DMS53 treated with DMSO at 0.1 percent for 48 hours (cell line): ENCODE measurements around the gene PKN1.

Experiments
- DNase-seq: peaks from one replicate; lab custom pipeline; 2025; ENCODE audit not compliant: unreplicated experiment; lab: John Stamatoyannopoulos, UW

Gene PKN1

DNA sequence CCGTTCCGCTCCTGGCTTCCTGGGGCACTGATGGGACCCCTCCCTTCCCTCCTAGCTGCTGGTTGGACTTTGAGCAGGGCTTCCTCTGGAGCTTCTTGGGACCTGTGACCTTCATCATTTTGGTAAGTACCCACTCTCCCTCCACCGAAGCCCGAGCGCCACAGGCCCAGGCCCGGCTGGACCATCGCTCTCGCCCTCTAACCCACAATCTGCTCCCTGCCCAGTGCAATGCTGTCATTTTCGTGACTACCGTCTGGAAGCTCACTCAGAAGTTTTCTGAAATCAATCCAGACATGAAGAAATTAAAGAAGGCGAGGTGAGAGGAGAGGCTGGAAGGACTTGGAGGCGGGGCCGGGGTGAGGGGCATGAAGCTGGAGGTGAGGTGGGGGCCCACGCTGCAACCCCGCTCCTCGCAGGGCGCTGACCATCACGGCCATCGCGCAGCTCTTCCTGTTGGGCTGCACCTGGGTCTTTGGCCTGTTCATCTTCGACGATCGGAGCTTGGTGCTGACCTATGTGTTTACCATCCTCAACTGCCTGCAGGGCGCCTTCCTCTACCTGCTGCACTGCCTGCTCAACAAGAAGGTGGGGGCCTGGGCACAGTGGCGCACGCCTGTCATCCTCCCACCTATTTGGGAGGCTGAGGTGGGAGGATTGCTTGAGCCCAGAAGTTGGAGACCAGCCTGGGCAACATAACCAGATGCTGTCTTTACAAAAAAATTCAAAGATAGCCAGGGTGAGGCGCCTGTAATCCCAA, 26.3 kb upstream of the PKN1 start:
- DNase-seq, result no peak

DNA sequence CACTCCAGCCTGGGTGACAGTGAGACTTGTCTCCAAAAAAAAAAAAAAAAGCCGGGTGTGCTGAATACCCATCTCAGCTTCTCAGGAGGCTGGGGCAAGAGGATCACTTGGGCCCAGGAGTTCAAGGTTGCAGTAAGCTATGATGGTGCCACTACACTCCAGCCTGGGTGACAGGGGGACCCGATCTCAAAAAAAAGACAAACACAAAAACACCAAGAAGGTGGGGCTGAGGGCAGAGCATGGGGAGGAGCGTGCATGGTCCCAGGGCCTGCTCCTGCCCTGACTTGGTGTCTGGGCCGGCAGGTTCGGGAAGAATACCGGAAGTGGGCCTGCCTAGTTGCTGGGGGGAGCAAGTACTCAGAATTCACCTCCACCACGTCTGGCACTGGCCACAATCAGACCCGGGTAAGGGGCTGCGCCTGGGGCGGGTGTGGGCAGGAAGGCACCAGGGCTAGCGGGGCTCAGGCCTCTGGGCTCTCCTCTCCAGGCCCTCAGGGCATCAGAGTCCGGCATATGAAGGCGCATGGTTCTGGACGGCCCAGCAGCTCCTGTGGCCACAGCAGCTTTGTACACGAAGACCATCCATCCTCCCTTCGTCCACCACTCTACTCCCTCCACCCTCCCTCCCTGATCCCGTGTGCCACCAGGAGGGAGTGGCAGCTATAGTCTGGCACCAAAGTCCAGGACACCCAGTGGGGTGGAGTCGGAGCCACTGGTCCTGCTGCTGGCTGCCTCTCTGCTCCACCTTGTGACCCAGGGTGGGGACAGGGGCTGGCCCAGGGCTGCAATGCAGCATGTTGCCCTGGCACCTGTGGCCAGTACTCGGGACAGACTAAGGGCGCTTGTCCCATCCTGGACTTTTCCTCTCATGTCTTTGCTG, 25.3 kb upstream of the PKN1 start:
- DNase-seq, result no peak

GRCh38 chr19:14408491-14409145, 24.5 kb upstream of the PKN1 start:
- DNase-seq, result no peak

DNA sequence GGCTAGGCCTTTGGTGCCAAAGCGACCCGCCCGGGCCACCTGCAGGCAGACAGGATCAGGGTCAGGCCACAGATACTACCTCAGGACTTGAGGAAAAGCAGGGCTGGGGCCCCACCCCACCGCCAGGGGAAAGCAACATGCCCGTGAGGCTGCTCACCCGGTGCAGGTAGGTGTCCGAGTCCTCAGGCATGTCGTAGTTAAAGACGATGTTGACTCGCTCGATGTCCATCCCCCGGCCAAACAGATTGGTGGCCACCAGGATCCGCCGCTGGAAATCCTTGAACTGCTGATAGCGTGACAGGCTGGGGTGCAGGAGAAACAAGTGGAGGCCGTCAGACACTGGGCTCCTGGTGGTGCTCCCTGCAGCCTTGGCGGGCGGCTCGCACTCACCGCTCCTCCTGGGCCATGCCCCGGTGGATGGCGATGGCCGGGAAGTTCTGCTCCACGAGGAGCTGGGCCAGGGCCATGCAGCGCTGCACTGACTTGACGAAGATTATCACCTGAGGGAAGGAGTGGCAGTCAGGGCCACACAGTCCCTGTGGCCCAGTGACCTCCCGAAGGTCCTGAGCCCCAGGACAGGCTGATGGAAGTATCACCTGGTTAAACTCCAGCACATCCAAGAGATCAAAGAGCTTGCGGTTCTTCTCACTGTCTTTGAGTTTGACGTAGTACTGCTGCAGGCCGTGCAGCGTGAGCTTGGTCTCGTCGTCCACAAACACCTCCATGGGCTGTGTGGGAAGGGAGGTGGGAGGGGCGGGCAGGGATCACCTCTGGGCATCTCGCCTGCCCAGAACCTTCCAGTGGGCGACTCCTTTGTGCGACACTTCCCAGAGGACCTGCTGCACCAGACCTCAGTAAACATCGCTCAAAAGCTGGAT, 23.7 kb upstream of the PKN1 start:
- DNase-seq, result no peak

DNA sequence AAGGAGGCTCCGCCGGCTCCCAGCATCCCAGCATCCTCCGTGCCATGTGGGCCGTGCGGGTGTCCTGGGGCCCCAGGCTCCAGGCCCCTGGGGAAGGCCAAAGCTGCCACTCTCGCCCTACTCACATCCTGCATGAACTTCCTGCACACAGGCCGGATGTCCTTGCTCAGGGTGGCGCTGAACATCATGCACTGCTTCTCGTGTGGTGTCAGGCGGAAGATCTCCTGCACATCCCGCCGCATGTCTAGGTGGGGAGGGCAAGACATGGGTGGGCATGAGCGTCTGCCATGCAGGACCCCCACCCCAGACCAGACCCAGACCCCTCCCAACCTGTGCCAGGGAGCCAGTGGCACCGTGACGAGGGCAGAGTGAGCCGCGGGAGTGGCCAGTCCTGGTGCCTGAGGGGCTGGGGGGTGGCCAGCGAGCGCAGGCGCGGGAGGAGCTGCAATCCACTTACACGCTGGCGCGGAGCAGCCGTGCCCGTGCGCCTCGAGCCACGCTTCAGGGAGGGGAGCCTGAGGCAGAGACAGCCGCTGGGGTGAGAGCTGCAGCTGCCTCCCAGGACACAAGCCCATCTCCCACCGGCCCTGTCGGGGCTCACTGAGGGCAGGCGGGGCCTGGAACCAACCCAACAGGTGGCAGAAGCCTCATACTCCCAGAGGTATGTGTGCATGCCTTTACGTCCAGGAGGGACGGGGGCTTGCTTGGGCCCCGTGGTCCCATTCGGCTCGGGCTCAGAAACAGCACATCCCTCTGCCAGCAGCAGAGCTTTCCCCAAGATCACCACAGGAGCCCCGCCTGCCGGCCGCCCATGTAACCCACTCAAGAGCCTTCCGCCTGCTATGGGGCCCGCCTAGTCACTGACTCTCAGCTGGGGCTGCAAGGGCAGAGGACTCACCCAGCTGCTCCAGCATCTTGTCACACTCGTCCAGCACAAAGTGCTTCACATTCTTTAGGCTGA, 22.7 kb upstream of the PKN1 start:
- DNase-seq, result no peak

DNA sequence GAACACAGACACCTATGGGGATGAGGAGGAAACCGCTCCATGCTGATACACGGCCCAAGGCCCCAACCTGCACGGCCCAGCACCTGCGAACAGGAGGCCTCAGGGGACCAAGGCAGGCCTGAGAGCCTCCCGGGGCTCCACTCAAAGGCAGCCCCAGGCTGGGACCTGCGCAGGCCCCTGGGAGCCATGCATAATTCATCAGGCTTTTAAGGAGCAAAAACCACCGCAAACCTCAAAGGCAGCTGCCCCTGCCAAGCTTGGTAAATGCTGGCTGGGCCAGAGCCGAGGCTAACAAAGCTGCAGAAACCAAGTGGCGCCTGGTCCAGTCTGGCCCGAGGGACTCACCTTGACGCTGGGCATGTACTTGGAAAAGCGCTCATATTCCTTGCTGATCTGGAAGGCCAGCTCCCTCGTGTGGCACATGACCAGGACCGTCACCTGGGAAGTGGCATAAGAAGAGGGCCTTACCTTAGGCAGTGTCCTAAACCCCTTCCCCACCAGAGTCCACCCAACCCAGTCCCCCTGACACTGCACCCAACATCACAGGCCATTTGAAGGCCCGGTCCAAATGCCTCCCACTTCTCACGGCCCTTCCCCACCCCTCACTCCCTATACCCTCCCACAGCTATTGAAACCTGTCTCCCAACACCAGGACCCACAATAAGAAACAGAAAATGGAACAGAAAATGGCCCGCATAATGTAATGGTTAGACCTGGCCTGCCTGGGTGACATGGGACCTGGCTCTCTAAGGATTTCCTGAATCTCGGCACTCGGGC, 21.8 kb upstream of the PKN1 start:
- no peak for DNase-seq

- DNase-seq, result no peak
Observed at GRCh38 chr19:14411938-14412245, 21.2 kb upstream of the PKN1 start.

- DNase-seq, result no peak
Observed at GRCh38 chr19:14412324-14412995, 20.6 kb upstream of the PKN1 start.

DNA sequence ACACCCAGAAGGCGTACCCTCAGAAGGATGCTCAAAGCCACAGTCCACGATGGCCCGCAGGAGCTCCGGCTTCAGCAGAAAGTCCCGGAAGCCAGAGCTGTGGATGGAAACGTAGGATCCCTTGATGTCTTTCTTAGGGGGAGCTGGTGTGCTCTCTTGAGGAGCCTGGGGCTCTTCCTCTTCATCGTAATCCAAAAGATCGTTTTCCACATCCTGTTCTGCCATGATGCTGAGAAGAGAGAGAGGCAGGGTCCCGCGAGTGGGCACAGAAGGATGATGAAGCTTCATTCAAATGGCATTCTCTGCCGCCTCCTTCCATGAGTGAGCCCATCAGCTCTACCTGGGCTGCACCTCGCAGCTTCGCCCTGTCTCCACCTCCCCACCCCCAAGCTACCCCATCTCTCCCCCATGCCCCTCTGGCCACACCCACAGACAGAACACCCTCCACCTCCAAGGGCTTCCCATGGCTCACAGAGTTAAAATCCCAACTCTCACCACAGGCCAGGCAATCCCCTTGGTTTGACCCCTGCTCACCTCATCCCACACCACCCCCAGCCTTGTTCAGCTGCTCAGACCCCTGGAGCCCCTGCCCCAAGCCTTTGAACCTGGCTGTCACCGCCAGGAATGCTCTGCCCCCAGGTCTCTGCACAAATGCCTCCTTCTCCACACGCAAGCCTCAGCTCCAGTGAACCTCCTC, 20.0 kb upstream of the PKN1 start:
- DNase-seq, result no peak

DNA sequence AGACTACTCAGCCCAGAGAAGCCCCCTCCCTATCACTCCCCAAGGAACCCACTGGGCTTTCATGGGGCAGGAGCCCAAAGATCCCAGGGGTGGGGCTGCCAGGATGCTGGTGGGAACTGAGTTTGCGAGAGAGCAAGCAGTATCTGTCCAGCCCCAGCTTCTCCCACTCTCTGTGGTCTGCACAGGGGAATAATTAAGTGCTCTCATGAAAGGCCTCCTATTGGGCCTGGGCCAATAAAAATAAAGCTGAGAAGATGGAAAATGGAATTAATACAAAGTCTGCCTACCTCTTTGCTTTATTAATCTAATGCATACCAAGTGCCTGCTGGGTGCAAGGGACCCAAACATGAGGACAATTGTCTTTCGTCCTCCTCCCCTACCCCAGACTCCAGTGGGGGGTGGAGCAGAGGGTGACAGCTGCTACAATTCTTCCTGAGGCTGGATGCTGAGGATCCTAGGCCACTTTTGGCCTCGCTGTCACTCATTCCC, 19.4 kb upstream of the PKN1 start:
- no peak for DNase-seq

GRCh38 chr19:14414926-14415690, 18.0 kb upstream of the PKN1 start:
- DNase-seq, result no peak

DNA sequence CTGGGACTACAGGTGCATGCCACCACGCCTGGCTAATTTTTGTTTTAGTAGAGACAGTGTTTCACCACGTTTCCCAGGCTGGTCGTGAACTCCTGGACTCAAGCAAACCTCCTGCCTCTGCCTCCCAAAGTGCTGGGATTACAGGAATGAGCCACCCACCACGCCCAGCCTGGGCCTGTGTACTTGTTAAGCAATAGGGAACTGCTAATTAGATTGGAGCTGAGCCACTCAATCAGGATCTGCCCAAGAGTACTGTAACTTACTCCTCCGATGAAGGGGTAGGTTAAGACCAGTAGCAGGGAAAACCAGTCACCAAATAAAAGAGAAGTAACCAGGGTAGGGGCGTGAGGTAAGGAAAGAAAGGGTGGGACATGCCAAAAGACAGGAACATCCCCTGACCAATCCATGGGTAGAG, 16.3 kb upstream of the PKN1 start:
- no peak for DNase-seq

- DNase-seq, result no peak
Observed at GRCh38 chr19:14418856-14419105, 14.3 kb upstream of the PKN1 start.

- peak; percentile 93 for DNase-seq
Observed at GRCh38 chr19:14419106-14419813, 13.8 kb upstream of the PKN1 start, which contains the start of gene DDX39A. TSS of gene DDX39A (minus strand) at chr19:14419341. CDS start at chr19:14413220, 6,121 bp downstream.

- no peak for DNase-seq
Observed at GRCh38 chr19:14425696-14426138, 7.4 kb upstream of the PKN1 start.

DNA sequence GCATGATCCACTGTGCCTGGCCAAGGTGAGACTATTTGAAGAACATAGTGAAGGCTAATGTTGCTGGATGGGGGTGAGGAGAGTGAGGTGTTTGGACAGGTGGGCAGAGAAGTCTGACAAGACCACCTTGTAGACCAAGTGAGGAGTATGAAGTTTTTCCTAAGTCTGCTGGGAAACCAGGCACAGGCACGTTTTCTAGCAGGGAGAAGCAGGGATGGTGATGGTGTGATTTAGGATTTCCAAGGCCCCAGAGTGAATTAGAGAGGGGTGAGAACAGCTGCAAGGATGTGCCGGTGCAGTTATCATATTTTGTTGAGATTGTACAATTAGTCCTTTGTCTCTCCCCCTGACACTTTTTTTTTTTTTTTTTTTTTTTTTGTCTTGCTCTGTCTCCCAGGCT, 5.6 kb upstream of the PKN1 start:
- no peak for DNase-seq
